GM12864 (cell line): ENCODE measurements around the gene TMED10.

ENCODE experiments used
- DNase-seq: peaks from one replicate; pipeline ENCODE4 v3.0.0-alpha.2; 2011; ENCODE audit warnings: low read depth
- H3K4me3 ChIP-seq: 2 replicates; pipeline ENCODE4 v1.5.1; 2011; ENCODE audit warnings: mild to moderate bottlenecking, low read depth, low read length, control low read depth
- TF ChIP-seq, protein P1 (sequence below): IDR thresholded peaks from 2 replicates; pipeline ENCODE4 v1.5.1; 2011; ENCODE audit warnings: low read depth, mild to moderate bottlenecking, moderate library complexity, low read length, control low read depth, inconsistent platforms; ENCODE audit errors: missing control alignments

The TMED10 gene

DNA sequence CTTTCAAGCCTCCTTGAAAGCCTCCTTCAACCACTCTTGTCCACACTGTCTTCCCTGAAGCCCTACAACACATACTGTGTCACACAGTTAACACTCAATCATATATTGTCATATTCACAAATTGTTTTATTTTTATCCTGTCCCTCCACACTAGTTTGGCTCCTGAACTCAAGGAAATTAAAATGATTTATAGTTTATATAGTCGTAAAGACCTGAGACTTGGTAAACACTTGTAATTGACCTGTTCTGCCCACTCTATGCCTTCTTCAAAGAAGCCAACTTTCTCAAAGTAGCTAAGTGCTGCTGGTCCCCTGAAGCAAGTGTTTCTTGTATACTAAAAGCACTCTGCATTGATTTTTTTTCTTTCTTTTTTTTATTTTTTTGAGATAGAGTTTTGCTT lies 33.9 kb downstream of the TMED10 start:
- DNase-seq, result no peak
- H3K4me3 ChIP-seq, result no peak overlapping the region
- TF ChIP-seq, protein P1, sequence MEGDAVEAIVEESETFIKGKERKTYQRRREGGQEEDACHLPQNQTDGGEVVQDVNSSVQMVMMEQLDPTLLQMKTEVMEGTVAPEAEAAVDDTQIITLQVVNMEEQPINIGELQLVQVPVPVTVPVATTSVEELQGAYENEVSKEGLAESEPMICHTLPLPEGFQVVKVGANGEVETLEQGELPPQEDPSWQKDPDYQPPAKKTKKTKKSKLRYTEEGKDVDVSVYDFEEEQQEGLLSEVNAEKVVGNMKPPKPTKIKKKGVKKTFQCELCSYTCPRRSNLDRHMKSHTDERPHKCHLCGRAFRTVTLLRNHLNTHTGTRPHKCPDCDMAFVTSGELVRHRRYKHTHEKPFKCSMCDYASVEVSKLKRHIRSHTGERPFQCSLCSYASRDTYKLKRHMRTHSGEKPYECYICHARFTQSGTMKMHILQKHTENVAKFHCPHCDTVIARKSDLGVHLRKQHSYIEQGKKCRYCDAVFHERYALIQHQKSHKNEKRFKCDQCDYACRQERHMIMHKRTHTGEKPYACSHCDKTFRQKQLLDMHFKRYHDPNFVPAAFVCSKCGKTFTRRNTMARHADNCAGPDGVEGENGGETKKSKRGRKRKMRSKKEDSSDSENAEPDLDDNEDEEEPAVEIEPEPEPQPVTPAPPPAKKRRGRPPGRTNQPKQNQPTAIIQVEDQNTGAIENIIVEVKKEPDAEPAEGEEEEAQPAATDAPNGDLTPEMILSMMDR, result no peak

DNA sequence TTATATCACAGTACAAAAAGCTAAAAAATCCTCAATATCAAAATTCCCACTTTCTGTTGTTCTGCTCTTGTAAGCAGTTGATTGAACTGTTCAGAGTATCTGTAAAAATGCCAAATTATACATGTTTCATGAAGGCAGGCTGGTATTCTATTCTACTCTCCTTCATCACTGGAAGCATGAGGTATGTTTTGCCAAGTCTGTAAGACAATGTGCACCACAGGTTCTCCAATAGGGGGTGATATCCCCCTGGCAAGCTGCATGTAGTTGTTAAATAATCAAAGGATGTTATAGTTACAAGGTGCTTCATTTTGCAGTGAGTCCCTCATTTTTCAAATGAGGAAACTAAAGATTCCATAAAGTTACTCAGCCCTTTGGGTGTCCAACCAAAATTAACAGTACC lies 34.4 kb downstream of the TMED10 start:
- no peak overlapping the region for H3K4me3 ChIP-seq
- DNase-seq, result no peak
- TF ChIP-seq, protein P1, result peak; percentile 35

DNA sequence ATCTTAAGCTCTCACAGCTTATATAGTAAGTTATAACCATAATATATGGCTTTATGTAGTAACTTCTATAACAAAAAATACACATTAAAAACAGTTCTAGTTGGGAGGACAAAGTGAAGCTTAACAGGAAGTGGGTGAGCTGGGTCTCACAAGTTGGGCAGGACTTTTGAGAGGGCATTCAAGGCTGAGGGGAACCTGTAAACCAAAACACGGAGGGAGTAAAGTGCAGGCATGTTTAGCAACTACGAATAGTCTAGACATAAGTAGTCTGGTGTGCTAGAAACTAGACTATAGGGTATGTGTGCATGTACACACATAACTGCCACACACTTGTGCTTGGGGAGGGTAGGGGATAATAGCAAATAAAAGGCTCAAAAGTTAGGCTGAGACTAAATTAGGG lies 35.4 kb downstream of the TMED10 start:
- no peak for DNase-seq

DNA sequence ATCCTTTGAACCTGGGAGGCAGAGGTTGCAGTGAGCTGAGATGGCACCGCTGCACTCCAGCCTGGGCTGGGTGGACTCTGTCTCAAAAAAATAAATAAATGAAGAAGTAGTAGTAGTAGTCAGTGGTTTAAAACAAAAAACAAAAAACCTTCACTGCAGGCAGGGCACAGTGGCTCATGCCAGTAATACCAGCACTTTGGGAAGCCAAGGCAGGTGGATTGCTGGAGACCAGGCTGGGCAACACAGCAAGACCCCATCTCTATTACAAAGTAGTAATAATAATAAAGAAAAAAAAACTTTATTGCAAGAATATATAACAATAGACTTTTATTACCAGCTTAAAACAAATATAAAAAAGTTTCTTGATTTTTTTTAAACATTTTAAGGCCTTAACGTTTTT lies 35.8 kb downstream of the TMED10 start:
- TF ChIP-seq, protein P1, result no peak
- DNase-seq, result no peak
- no peak overlapping the region for H3K4me3 ChIP-seq

More for the DNA sequence above, 35.4 kb downstream of the TMED10 start:
- H3K4me3 ChIP-seq, result no peak overlapping the region
- TF ChIP-seq, protein P1, result no peak

DNA sequence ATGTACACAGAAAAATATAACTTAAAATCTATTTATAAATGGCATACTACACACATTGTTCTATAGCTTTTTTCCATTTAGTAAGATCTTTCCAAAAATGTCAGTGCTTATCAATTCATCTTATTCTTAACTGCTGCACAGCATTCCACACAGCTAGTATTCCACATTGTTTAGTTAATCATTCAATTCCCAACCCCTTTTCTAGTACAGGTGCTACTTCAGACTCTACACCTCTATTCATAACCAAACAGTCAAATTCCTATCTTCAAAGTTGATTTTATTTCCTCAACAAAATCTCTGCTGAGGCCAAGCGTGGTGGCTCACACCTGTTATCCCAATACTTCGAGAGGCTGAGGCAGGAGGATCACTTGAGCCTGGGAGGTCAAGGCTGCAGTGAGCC lies 37.2 kb downstream of the TMED10 start:
- H3K4me3 ChIP-seq, result no peak overlapping the region

DNA sequence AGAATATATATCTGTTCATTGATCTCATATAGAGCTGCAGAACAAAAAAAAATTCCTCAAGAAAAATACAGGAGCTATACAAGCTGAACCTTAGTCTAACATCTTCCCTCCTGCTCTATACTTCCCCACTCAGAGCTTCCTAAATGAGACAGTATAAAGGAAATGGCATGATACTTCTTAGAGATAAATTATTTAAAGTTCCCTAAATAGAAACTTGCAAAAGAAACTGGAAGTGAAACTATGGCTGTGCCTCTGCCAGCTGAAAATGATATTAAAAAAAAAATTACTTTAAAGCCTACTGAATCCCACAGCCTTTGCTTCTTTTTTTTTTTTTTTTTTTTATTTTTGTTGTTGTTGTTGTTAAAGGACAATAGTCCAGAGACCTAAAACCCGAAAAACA lies 37.9 kb downstream of the TMED10 start:
- TF ChIP-seq, protein P1, result no peak
- no peak overlapping the region for H3K4me3 ChIP-seq
- no peak for DNase-seq

More for the DNA sequence above, 37.2 kb downstream of the TMED10 start:
- TF ChIP-seq, protein P1, result no peak
- DNase-seq, result no peak

DNA sequence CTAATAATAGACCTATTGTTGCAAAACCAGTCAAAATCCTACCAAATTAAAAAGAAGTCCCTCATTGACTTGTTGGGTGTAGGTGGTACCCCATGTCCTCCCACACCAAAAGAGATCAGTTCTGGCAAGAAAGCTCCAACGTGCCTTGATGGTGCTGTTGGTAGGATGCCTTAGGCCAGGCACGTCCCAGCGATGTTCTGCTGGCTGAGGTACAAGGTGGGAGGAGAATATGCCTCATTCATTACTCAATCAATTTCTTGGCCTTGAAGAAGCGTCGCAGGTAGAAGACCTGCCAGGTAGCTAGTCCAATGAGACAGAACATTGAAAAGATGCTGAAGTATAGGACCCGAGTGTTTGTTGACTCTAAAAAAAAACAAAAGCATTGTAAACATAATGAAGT lies 41.8 kb downstream of the TMED10 start:
- DNase-seq, result no peak
- H3K4me3 ChIP-seq, result no peak overlapping the region
- TF ChIP-seq, protein P1, result no peak
